H9 (cell line): ENCODE measurements around the gene XRCC3. TPM values are rescaled to one million over a fixed set of nuclear protein-coding genes. Genes with fewer than 3 reads are reported as not detected.

Source experiments
- DNase-seq: peaks from one replicate; pipeline ENCODE4 v3.0.0-alpha.2; 2017
- H2AFZ ChIP-seq: one replicate; pipeline ENCODE4 v1.6.1; 2013; ENCODE audit warnings: mild to moderate bottlenecking, low read length, control low read depth, moderate library complexity
- H2AK5ac ChIP-seq: 2 replicates; pipeline ENCODE4 v1.6.1; 2013; ENCODE audit warnings: low read length, control low read depth, mixed read lengths; ENCODE audit not compliant: insufficient read length
- H2BK120ac ChIP-seq: one replicate; pipeline ENCODE4 v1.6.1; 2013; ENCODE audit warnings: low read depth, mild to moderate bottlenecking, low read length, control low read depth, inconsistent platforms; ENCODE audit not compliant: poor library complexity, severe bottlenecking
- H2BK12ac ChIP-seq: 2 replicates; pipeline ENCODE4 v1.6.1; 2013; ENCODE audit warnings: low read length, control low read depth, mixed read lengths, low read depth; ENCODE audit not compliant: insufficient read length
- H2BK15ac ChIP-seq: 2 replicates; pipeline ENCODE4 v1.6.1; 2013; ENCODE audit warnings: low read depth, low read length, control low read depth
- H2BK20ac ChIP-seq: one replicate; pipeline ENCODE4 v1.6.1; 2013; ENCODE audit warnings: low read depth, mild to moderate bottlenecking, low read length, control low read depth, inconsistent platforms; ENCODE audit not compliant: poor library complexity, severe bottlenecking
- H2BK5ac ChIP-seq: 2 replicates; pipeline ENCODE4 v1.6.1; 2013; ENCODE audit warnings: low read length, control low read depth, mixed read lengths; ENCODE audit not compliant: insufficient read length
- H3K14ac ChIP-seq: 2 replicates; pipeline ENCODE4 v1.6.1; 2013; ENCODE audit warnings: low read length, control low read depth; ENCODE audit not compliant: insufficient read depth
- H3K18ac ChIP-seq: 2 replicates; pipeline ENCODE4 v1.6.1; 2013; ENCODE audit warnings: low read depth, mild to moderate bottlenecking, mixed read lengths, low read length, control low read depth; ENCODE audit not compliant: insufficient read length
- H3K23ac ChIP-seq: 2 replicates; pipeline ENCODE4 v1.6.1; 2013; ENCODE audit warnings: low read length, control low read depth, mixed read lengths, low read depth; ENCODE audit not compliant: insufficient read length
- H3K23me2 ChIP-seq: 2 replicates; pipeline ENCODE4 v1.6.1; 2013; ENCODE audit warnings: low read depth, mild to moderate bottlenecking, mixed read lengths, low read length, control low read depth; ENCODE audit not compliant: insufficient read length, poor library complexity, severe bottlenecking
- H3K27ac ChIP-seq: 2 replicates; pipeline ENCODE4 v1.5.1; 2013; ENCODE audit warnings: low read length, control low read depth, mixed read lengths, low read depth; ENCODE audit not compliant: insufficient read length
- H3K27me3 ChIP-seq: 2 replicates; pipeline ENCODE4 v1.6.1; 2013; ENCODE audit warnings: low read length, control low read depth, inconsistent platforms; ENCODE audit not compliant: insufficient read depth
- H3K4ac ChIP-seq: 2 replicates; pipeline ENCODE4 v1.6.1; 2013; ENCODE audit warnings: low read depth, mild to moderate bottlenecking, control low read depth, inconsistent platforms, low read length, moderate library complexity
- H3K4me1 ChIP-seq: 2 replicates; pipeline ENCODE4 v1.6.1; 2013; ENCODE audit warnings: low read length, control low read depth, inconsistent platforms; ENCODE audit not compliant: insufficient read depth
- H3K4me2 ChIP-seq: 2 replicates; pipeline ENCODE4 v1.6.1; 2013; ENCODE audit warnings: low read length, control low read depth, mixed read lengths; ENCODE audit not compliant: insufficient read length, insufficient read depth
- H3K56ac ChIP-seq: 2 replicates; pipeline ENCODE4 v1.6.1; 2013; ENCODE audit warnings: low read depth, mild to moderate bottlenecking, mixed read lengths, low read length, control low read depth; ENCODE audit not compliant: insufficient read length
- H3K79me1 ChIP-seq: 2 replicates; pipeline ENCODE4 v1.6.1; 2013; ENCODE audit warnings: low read depth, mild to moderate bottlenecking, moderate library complexity, low read length, control low read depth, inconsistent platforms; ENCODE audit not compliant: insufficient read depth, poor library complexity, severe bottlenecking
- H3K79me2 ChIP-seq: 2 replicates; pipeline ENCODE4 v1.6.1; 2013; ENCODE audit warnings: low read length, control low read depth, inconsistent platforms; ENCODE audit not compliant: insufficient read depth
- H3K9ac ChIP-seq: 2 replicates; pipeline ENCODE4 v1.6.1; 2013; ENCODE audit warnings: low read length, control low read depth, mixed read lengths; ENCODE audit not compliant: insufficient read length; ENCODE audit errors: extremely low read depth
- H3K9me3 ChIP-seq: one replicate; pipeline ENCODE4 v1.6.1; 2013; ENCODE audit warnings: low read depth, low read length, inconsistent platforms; ENCODE audit not compliant: control insufficient read depth
- H3T11ph ChIP-seq: one replicate; pipeline ENCODE4 v1.6.1; 2013; ENCODE audit warnings: mild to moderate bottlenecking, low read length, control low read depth, inconsistent platforms
- H4K20me1 ChIP-seq: one replicate; pipeline ENCODE4 v1.6.1; 2013; ENCODE audit not compliant: control insufficient read depth, insufficient read length, insufficient read depth
- H4K5ac ChIP-seq: 2 replicates; pipeline ENCODE4 v1.6.1; 2013; ENCODE audit warnings: low read depth, mild to moderate bottlenecking, mixed read lengths, low read length, control low read depth; ENCODE audit not compliant: insufficient read length
- H4K8ac ChIP-seq: replicated peaks from 2 replicates; pipeline ENCODE4 v1.6.1; 2013; ENCODE audit warnings: low read length, control low read depth, mixed read lengths, low read depth; ENCODE audit not compliant: insufficient read length
- H4K91ac ChIP-seq: 2 replicates; pipeline ENCODE4 v1.6.1; 2013; ENCODE audit warnings: low read depth, mild to moderate bottlenecking, moderate library complexity, mixed read lengths, low read length, control low read depth; ENCODE audit not compliant: insufficient read length
- H3K27ac Mint-ChIP-seq, 3 experiments: 2 replicates in 2 of 3; 3 replicates in 1 of 3; pipeline ENCODE4 v1.8.0; 2020 to 2021; ENCODE audit warnings: mixed read lengths in 3 of 3, mild to moderate bottlenecking in 1 of 3, moderate library complexity in 1 of 3
- H3K27me3 Mint-ChIP-seq: 2 replicates; pipeline ENCODE4 v1.8.0; 2021; ENCODE audit warnings: low read depth, mild to moderate bottlenecking, moderate library complexity, mixed read lengths
- H3K36me3 Mint-ChIP-seq, 3 experiments: 2 replicates in 2 of 3; 3 replicates in 1 of 3; pipeline ENCODE4 v1.8.0; 2020 to 2021; ENCODE audit warnings: low read depth in 3 of 3, mixed read lengths in 3 of 3; ENCODE audit not compliant: insufficient read depth in 1 of 3
- H3K4me1 Mint-ChIP-seq, 2 experiments: 2 replicates each; pipeline ENCODE4 v1.8.0; 2020; ENCODE audit warnings: mixed read lengths in 2 of 2
- H3K4me3 Mint-ChIP-seq, 2 experiments: 2 replicates in 1 of 2; 3 replicates in 1 of 2; pipeline ENCODE4 v1.8.0; 2020 to 2021; ENCODE audit warnings: mild to moderate bottlenecking in 2 of 2, mixed read lengths in 2 of 2, moderate library complexity in 1 of 2
- H3K9me3 Mint-ChIP-seq, 2 experiments: 2 replicates in 1 of 2; 3 replicates in 1 of 2; pipeline ENCODE4 v1.8.0; 2020; ENCODE audit warnings: mild to moderate bottlenecking in 2 of 2, mixed read lengths in 2 of 2, moderate library complexity in 1 of 2
- CTCF ChIP-seq: fragments of 200-600 bp; sonication (generic); conservative IDR thresholded peaks from 3 replicates; pipeline ENCODE4 v1.8.0; 2021; ENCODE audit warnings: antibody characterized with exemption, mild to moderate bottlenecking
- WGBS: extraction: QIAGEN DNeasy Blood & Tissue Kit; methylation state at CpG from one replicate; pipeline ENCODE4 v1.1.7; 2013; ENCODE audit warnings: missing lambda C conversion rate, low lambda C conversion rate, mixed read lengths; ENCODE audit not compliant: insufficient read length; ENCODE audit errors: extremely low coverage; 5-methylcytosine and 5-hydroxymethylcytosine counted together
- total RNA-seq: library from RNA; stranded (reverse); gene quantifications from 2 replicates; pipeline ENCODE4 v1.2.1, GENCODE V29; 2021

XRCC3 gene
- total RNA-seq, 1 experiment from 2014 or later = 45.3 TPM

DNA sequence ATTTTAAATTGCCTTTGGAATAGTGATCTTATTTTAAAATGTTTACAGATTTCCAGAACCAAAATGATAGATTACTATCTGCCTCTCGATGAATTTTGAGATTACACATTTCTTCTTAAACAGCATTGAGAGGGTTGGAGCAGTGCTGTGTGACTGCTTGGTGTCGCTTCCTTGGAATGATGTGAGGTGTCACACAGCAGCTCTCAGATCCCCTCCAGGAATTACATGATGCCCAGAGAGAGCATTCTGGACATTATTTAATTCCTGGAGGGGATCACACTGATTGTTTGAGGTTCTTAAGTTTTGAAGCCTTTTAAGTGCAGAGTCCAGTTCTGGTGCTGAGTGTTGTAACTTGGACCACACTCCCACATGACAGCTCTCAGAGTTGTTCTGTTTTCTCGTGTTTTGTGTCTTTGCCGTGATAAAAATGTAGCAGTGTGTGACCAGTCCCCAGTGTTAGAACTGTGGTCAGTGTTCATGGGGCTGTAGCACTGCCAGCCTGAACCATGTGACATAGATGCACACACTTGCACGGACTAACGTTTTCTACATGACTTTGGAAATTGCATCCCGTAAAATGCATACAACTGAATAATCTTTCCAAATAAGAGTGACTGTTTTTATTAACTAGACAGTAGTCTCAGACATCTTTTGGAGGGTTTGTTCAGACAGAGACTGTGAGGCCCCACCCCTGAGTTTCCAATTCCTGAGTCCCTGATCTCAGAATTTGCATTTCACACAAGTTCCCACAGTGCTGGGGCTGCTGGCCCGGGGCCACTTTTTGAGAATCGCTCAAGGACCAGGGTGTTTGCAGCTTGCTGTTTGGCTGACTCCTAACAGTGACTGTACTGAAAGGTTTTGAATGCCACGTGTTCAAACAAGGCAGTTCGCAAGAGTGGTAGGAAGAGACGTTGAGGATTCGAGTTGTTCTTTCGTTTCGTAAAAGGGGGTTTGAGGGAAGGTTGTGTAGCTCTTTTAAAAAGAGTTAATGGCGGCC is 26.0 kb downstream of the XRCC3 start:
- Histone ChIP-seq H3K23me2 (no peaks in the 10 kb centered on the region), H3K23ac (no peak overlapping the region), H2BK12ac (no peak overlapping the region), H4K20me1 (peaks cover 3% of the 10 kb centered on the region), H2AFZ (no peak overlapping the region), H4K91ac (no peak overlapping the region), H4K5ac (no peak overlapping the region), H3K27me3 (no peaks in the 10 kb centered on the region), H2BK120ac (no peak overlapping the region), H3K14ac (no peak overlapping the region), H3K4me2 (no peak overlapping the region), H3K4me1 (no peaks in the 10 kb centered on the region), H3K56ac (no peak overlapping the region), H3K4ac (no peak overlapping the region), H3K18ac (no peak overlapping the region), H3K9ac (no peak overlapping the region), H3K79me1 (no peaks in the 10 kb centered on the region), H3K9me3 (no peaks in the 10 kb centered on the region), H3K27ac (no peak overlapping the region), H2BK20ac (no peak overlapping the region), H2BK5ac (no peak overlapping the region), H2AK5ac (no peak overlapping the region), H3T11ph (no peak overlapping the region), H3K79me2 (0 out of 2 replicates have a peak, but pooled peaks cover 2% of the 10 kb centered on the region), H4K8ac (no peak overlapping the region), H2BK15ac (no peak overlapping the region)
- no peak overlapping the region for H3K4me3 Mint-ChIP-seq
- H3K9me3 Mint-ChIP-seq = no peaks in the 10 kb centered on the region
- TF ChIP-seq CTCF = no peak
- no peaks in the 10 kb centered on the region for H3K27me3 Mint-ChIP-seq
- H3K4me1 Mint-ChIP-seq = no peaks in the 10 kb centered on the region; a peak in 2 of 4 replicates
- peak overlapping the region; percentile 46 to 83 (median 58); a peak in 5 of 7 replicates for H3K27ac Mint-ChIP-seq
- 100% methylated on average over 5 of the region's 16 CpGs for WGBS
- H3K36me3 Mint-ChIP-seq = peaks cover 2 to 69% (median 49%) of the 10 kb centered on the region in 3 experiments; a peak in 6 of 7 replicates
- DNase-seq = no peak
